Hepatocyte (in vitro differentiated cells): ENCODE data around the gene EIF4EBP3. TPM values are rescaled to one million over a fixed set of nuclear protein-coding genes. Genes with fewer than 3 reads are reported as not detected.
A peak's percentile ranks its signal among the peaks of the same experiment; 100 is the strongest.

Source experiments
- DNase-seq: peaks from one replicate; pipeline ENCODE4 v3.0.0-alpha.2; 2016; ENCODE audit warnings: low spot score
- H2AFZ ChIP-seq: fragments of 200-600 bp; sonication (generic); 2 replicates; pipeline ENCODE4 v1.6.0; 2016; ENCODE audit warnings: antibody characterized with exemption, mild to moderate bottlenecking
- H3K27ac ChIP-seq: fragments of 200-600 bp; sonication (generic); 2 replicates; pipeline ENCODE4 v1.5.1; 2016; ENCODE audit warnings: mild to moderate bottlenecking
- H3K27me3 ChIP-seq: fragments of 200-600 bp; sonication (generic); 2 replicates; pipeline ENCODE4 v1.6.1; 2016
- H3K36me3 ChIP-seq: fragments of 200-600 bp; sonication (generic); replicated peaks from 2 replicates; pipeline ENCODE4 v1.5.1; 2016; ENCODE audit warnings: low read depth; ENCODE audit not compliant: insufficient read depth
- H3K4me1 ChIP-seq: fragments of 200-600 bp; sonication (generic); 2 replicates; pipeline ENCODE4 v1.5.1; 2016; ENCODE audit warnings: mild to moderate bottlenecking, moderate library complexity; ENCODE audit not compliant: insufficient read depth
- H3K4me2 ChIP-seq: fragments of 200-600 bp; sonication (generic); 2 replicates; pipeline ENCODE4 v1.6.0; 2016
- H3K4me3 ChIP-seq: fragments of 200-600 bp; sonication (generic); 2 replicates; pipeline ENCODE4 v1.5.1; 2016; ENCODE audit warnings: mild to moderate bottlenecking
- H3K79me2 ChIP-seq: fragments of 200-600 bp; sonication (generic); 2 replicates; pipeline ENCODE4 v1.6.0; 2017; ENCODE audit warnings: mild to moderate bottlenecking
- H3K9me2 ChIP-seq: fragments of 200-600 bp; sonication (generic); replicated peaks from 2 replicates; pipeline ENCODE4 v1.6.0; 2017; ENCODE audit warnings: mild to moderate bottlenecking; ENCODE audit not compliant: insufficient read depth
- H3K9me3 ChIP-seq: fragments of 200-600 bp; sonication (generic); 2 replicates; pipeline ENCODE4 v1.5.1; 2016; ENCODE audit warnings: low read depth, mild to moderate bottlenecking
- H4K20me1 ChIP-seq: fragments of 200-600 bp; sonication (generic); 2 replicates; pipeline ENCODE4 v1.6.0; 2016; ENCODE audit warnings: mild to moderate bottlenecking; ENCODE audit not compliant: insufficient read depth, poor library complexity, severe bottlenecking
- EZH2 ChIP-seq: fragments of 200-600 bp; sonication (generic); IDR thresholded peaks from 2 replicates; pipeline ENCODE4 v1.6.1; 2016; ENCODE audit warnings: antibody characterized with exemption, mild to moderate bottlenecking, borderline replicate concordance
- EZH2phosphoT487 ChIP-seq: fragments of 200-600 bp; sonication (generic); IDR thresholded peaks from one replicate; pipeline ENCODE4 v1.6.1; 2018; ENCODE audit warnings: antibody characterized with exemption, mild to moderate bottlenecking, low read depth, moderate library complexity; ENCODE audit not compliant: unreplicated experiment, severe bottlenecking
- WGBS: methylation state at CpG from one replicate; pipeline ENCODE4 v1.1.6; 2016; ENCODE audit warnings: low lambda C conversion rate; ENCODE audit errors: missing lambda C conversion rate; 5-methylcytosine and 5-hydroxymethylcytosine counted together
- polyA plus RNA-seq: library from polyadenylated mRNA; unstranded; fragments of >200 nt; fragmentation: Nextera tagmentation; extraction: Ambion mirVana; gene quantifications from 2 replicates; pipeline ENCODE4 v1.2.1, GENCODE V29; 2016
- total RNA-seq: library from RNA; depleted of rRNA; stranded (reverse); fragments of >200 nt; gene quantifications from 2 replicates; pipeline ENCODE4 v1.2.3, GENCODE V29; 2014
- TF ChIP-seq, protein P1 (sequence below): fragments of 200-600 bp; sonication (generic); IDR thresholded peaks from 2 replicates; pipeline ENCODE4 v1.5.1; 2016; ENCODE audit warnings: antibody characterized with exemption, mild to moderate bottlenecking; ENCODE audit not compliant: poor library complexity

The EIF4EBP3 gene
- total and polyA plus RNA-seq, 2 experiments from 2014 or later = 2.7 to 6.9 TPM

DNA sequence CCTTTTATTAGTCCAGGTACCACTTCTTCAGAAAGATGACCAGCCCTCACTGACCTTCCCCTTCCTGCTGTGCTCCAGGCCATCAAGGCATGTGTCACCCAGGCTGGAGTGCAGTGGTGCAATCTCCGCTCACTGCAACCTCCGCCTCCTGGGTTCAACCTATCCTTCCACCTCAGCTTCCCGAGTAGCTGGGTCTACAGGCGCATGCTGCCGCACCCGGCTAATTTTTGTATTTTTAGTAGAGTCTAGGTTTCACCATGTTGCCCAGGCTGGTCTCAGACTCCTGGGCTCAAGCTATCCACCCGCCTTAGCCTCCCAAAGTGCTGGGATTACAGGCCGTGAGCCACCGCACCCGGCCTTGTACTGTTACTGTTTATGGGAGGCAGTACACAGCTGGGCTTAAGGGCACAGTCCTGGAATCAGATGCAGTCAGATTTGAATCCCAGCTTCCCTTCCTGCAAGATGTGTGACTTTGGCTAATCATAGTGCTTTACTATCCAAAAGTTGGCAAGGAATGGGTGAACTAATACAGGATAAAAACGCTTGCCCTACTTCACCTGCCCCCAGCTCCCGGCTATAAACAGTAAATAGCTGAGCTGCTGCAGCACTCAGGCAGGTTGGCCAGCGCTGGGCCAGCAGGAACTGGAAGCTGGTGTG, 483 bp upstream of the EIF4EBP3 start:
- TF ChIP-seq EZH2phosphoT487 = no peak
- TF ChIP-seq EZH2 = no peak
- TF ChIP-seq, protein P1, sequence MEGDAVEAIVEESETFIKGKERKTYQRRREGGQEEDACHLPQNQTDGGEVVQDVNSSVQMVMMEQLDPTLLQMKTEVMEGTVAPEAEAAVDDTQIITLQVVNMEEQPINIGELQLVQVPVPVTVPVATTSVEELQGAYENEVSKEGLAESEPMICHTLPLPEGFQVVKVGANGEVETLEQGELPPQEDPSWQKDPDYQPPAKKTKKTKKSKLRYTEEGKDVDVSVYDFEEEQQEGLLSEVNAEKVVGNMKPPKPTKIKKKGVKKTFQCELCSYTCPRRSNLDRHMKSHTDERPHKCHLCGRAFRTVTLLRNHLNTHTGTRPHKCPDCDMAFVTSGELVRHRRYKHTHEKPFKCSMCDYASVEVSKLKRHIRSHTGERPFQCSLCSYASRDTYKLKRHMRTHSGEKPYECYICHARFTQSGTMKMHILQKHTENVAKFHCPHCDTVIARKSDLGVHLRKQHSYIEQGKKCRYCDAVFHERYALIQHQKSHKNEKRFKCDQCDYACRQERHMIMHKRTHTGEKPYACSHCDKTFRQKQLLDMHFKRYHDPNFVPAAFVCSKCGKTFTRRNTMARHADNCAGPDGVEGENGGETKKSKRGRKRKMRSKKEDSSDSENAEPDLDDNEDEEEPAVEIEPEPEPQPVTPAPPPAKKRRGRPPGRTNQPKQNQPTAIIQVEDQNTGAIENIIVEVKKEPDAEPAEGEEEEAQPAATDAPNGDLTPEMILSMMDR = no peak
- H2AFZ ChIP-seq = no peak overlapping the region
- H4K20me1 ChIP-seq = no peaks in the 10 kb centered on the region
- no peak for DNase-seq
- no peaks in the 10 kb centered on the region for H3K9me2 ChIP-seq
- H3K79me2 ChIP-seq = peaks cover 2% of the 10 kb centered on the region
- H3K4me3 ChIP-seq = no peak overlapping the region
- H3K4me1 ChIP-seq = peaks cover 23% of the 10 kb centered on the region
- H3K4me2 ChIP-seq = peak overlapping the region; percentile 66
- H3K9me3 ChIP-seq = no peaks in the 10 kb centered on the region
- H3K36me3 ChIP-seq = no peaks in the 10 kb centered on the region
- WGBS = 49% methylated on average over 13 of the region's 13 CpGs
- peak overlapping the region; percentile 79 for H3K27ac ChIP-seq
- H3K27me3 ChIP-seq = no peaks in the 10 kb centered on the region

GRCh38 chr5:140548300-140548688, 832 bp downstream of the EIF4EBP3 start:
- no peak overlapping the region for H3K4me3 ChIP-seq
- H3K9me2 ChIP-seq = no peaks in the 10 kb centered on the region
- no peak overlapping the region for H2AFZ ChIP-seq
- no peaks in the 10 kb centered on the region for H3K27me3 ChIP-seq
- WGBS = 32% methylated on average over 5 of the region's 5 CpGs
- DNase-seq = peak; percentile 37
- H3K4me1 ChIP-seq = peaks cover 23% of the 10 kb centered on the region
- H4K20me1 ChIP-seq = no peaks in the 10 kb centered on the region
- no peak for TF ChIP-seq EZH2phosphoT487
- TF ChIP-seq, protein P1 = no peak
- no peak for TF ChIP-seq EZH2
- no peaks in the 10 kb centered on the region for H3K36me3 ChIP-seq
- peak overlapping the region; percentile 82 for H3K4me2 ChIP-seq
- H3K79me2 ChIP-seq = peaks cover 10% of the 10 kb centered on the region
- no peaks in the 10 kb centered on the region for H3K9me3 ChIP-seq
- peak overlapping the region; percentile 76 for H3K27ac ChIP-seq

DNA sequence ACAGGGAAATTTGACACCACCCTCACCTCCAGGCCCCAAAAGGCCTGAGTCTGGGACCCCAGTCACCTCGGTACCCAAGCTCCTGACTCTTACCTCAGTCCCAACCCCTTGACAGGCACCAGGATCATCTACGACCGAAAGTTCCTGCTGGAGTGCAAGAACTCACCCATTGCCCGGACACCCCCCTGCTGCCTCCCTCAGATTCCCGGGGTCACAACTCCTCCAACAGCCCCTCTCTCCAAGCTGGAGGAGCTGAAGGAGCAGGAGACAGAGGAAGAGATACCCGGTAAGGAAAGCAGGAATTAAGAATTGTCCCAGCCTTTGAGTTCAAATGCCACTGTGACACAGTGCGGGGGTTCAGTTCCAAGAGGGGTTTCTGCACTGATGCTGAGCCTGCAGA, 1.3 kb downstream of the EIF4EBP3 start:
- no peak for TF ChIP-seq EZH2
- TF ChIP-seq, protein P1 = no peak
- no peak for TF ChIP-seq EZH2phosphoT487
- no peaks in the 10 kb centered on the region for H3K36me3 ChIP-seq
- no peaks in the 10 kb centered on the region for H3K9me3 ChIP-seq
- H2AFZ ChIP-seq = no peak overlapping the region
- no peak overlapping the region for H3K4me3 ChIP-seq
- no peak for DNase-seq
- H3K27ac ChIP-seq = peak overlapping the region; percentile 76
- no peaks in the 10 kb centered on the region for H3K9me2 ChIP-seq
- no peaks in the 10 kb centered on the region for H3K27me3 ChIP-seq
- peaks cover 15% of the 10 kb centered on the region for H3K79me2 ChIP-seq
- H3K4me2 ChIP-seq = peak overlapping the region; percentile 82
- WGBS = 88% methylated on average over 7 of the region's 7 CpGs
- H4K20me1 ChIP-seq = no peaks in the 10 kb centered on the region
- peaks cover 23% of the 10 kb centered on the region for H3K4me1 ChIP-seq
